ENCODE results near the gene ZBTB34.

- no peak; the same call in 1 of the 2 replicates for TF ChIP-seq POLR2AphosphoS5 (IDR thresholded peaks at IDR 0.05; ENCODE audit: borderline replicate concordance, low read depth, low read length)
- TF ChIP-seq EZH2 (IDR thresholded peaks at IDR 0.05), result no peak
- TF ChIP-seq FOXP2 (optimal IDR thresholded peaks at IDR 0.05; ENCODE audit: control extremely low read depth, extremely low read length, insufficient read depth), result no peak
Measured at GRCh38 chr9:126814091-126814490, 46.3 kb upstream of the ZBTB34 start.

Measured in SK-N-MC (cell line).